DOHH2 (cell line): ENCODE measurements around the gene INTS15.

Source experiments
- H3F3A ChIP-seq: fragments of 200-600 bp; sonication (generic), shearing (Covaris generic); 2 replicates; pipeline ENCODE4 v1.6.0; 2016; ENCODE audit warnings: antibody characterized with exemption, mild to moderate bottlenecking; ENCODE audit not compliant: control insufficient read depth, insufficient read depth
- H3K27ac ChIP-seq: fragments of 200-600 bp; sonication (generic); 2 replicates; pipeline ENCODE4 v1.5.1; 2014; ENCODE audit warnings: low read depth, mild to moderate bottlenecking, low read length, moderate library complexity
- H3K27me3 ChIP-seq: fragments of 200-600 bp; sonication (generic); 2 replicates; pipeline ENCODE4 v1.6.1; 2014; ENCODE audit warnings: mild to moderate bottlenecking, low read length, mixed read lengths; ENCODE audit not compliant: control insufficient read depth
- H3K36me3 ChIP-seq: fragments of 200-600 bp; sonication (generic); 2 replicates; pipeline ENCODE4 v1.6.1; 2014; ENCODE audit warnings: mild to moderate bottlenecking, low read length, moderate library complexity, mixed read lengths; ENCODE audit not compliant: control insufficient read depth
- H3K4me1 ChIP-seq: fragments of 200-600 bp; sonication (generic); 2 replicates; pipeline ENCODE4 v1.6.1; 2014; ENCODE audit warnings: mild to moderate bottlenecking, low read length, mixed read lengths; ENCODE audit not compliant: control insufficient read depth
- H3K4me2 ChIP-seq: fragments of 200-600 bp; sonication (generic); 2 replicates; pipeline ENCODE4 v1.6.0; 2014; ENCODE audit warnings: mild to moderate bottlenecking, low read length, moderate library complexity
- H3K4me3 ChIP-seq: fragments of 200-600 bp; sonication (generic); 2 replicates; pipeline ENCODE4 v1.5.1; 2014; ENCODE audit warnings: mild to moderate bottlenecking, low read length, mixed read lengths
- H3K79me2 ChIP-seq: fragments of 200-600 bp; sonication (generic); 2 replicates; pipeline ENCODE4 v1.6.1; 2014; ENCODE audit warnings: mild to moderate bottlenecking, low read length, mixed read lengths; ENCODE audit not compliant: control insufficient read depth
- H3K9me2 ChIP-seq: fragments of 200-600 bp; sonication (generic); replicated peaks from 2 replicates; pipeline ENCODE4 v1.6.1; 2014; ENCODE audit warnings: mild to moderate bottlenecking, low read length, mixed read lengths; ENCODE audit not compliant: control insufficient read depth
- H3K9me3 ChIP-seq: fragments of 200-600 bp; sonication (generic); 2 replicates; pipeline ENCODE4 v1.6.1; 2014; ENCODE audit warnings: antibody characterized with exemption, low read length, mixed read lengths; ENCODE audit not compliant: control insufficient read depth, insufficient read depth
- H4K20me1 ChIP-seq: fragments of 200-600 bp; sonication (generic); 2 replicates; pipeline ENCODE4 v1.6.0; 2014; ENCODE audit warnings: low read depth, mild to moderate bottlenecking, antibody characterized with exemption, low read length, moderate library complexity; ENCODE audit not compliant: control insufficient read depth, insufficient read depth
- CTCF ChIP-seq: fragments of 200-600 bp; sonication (generic); IDR thresholded peaks from one replicate; pipeline ENCODE4 v1.5.1; 2014; ENCODE audit warnings: antibody characterized with exemption, mild to moderate bottlenecking, low read depth, low read length; ENCODE audit not compliant: poor library complexity, severe bottlenecking
- EZH2phosphoT487 ChIP-seq: fragments of 200-600 bp; sonication (generic); IDR thresholded peaks from 2 replicates; pipeline ENCODE4 v1.6.1; 2017; ENCODE audit warnings: borderline replicate concordance, mild to moderate bottlenecking, antibody characterized with exemption, low read length, moderate library complexity, mixed read lengths

The INTS15 gene

DNA sequence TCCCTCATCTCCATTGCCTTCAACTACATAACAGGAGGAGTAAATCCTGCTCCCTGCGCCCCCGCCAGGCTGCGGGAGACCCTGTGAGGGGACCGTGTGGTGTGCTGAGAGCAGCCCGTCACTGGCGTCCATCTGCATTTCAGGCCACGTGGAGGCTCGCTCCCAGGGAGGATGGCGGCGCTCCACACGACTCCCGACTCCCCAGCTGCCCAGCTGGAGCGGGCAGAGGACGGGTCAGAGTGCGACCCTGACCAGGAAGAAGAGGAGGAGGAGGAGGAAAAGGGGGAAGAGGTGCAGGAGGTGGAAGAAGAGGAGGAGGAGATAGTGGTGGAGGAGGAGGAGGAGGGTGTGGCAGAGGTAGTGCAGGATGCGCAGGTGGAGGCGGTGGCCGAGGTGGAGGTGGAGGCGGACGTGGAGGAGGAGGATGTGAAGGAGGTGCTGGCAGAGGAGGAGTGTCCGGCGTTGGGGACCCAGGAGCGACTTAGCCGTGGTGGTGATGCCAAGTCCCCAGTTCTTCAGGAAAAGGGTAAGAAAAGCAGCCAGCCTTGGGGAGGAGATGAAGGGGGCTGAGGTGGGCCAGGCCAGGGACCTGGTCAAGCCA is 52.5 kb downstream of the INTS15 start:
- H4K20me1 ChIP-seq, result peaks cover 4% of the 10 kb centered on the region; the same call in 1 of the 2 replicates
- H3K9me3 ChIP-seq, result no peaks in the 10 kb centered on the region
- H3K4me1 ChIP-seq, result peaks cover 15% of the 10 kb centered on the region
- H3K27me3 ChIP-seq, result no peaks in the 10 kb centered on the region
- no peak overlapping the region for H3K4me3 ChIP-seq
- H3K4me2 ChIP-seq, result no peak overlapping the region
- H3K36me3 ChIP-seq, result peaks cover 86% of the 10 kb centered on the region
- H3F3A ChIP-seq, result no peaks in the 10 kb centered on the region
- H3K27ac ChIP-seq, result no peak overlapping the region
- TF ChIP-seq EZH2phosphoT487 (no peak), CTCF (no peak)
- no peaks in the 10 kb centered on the region for H3K9me2 ChIP-seq
- H3K79me2 ChIP-seq, result peaks cover 55% of the 10 kb centered on the region

DNA sequence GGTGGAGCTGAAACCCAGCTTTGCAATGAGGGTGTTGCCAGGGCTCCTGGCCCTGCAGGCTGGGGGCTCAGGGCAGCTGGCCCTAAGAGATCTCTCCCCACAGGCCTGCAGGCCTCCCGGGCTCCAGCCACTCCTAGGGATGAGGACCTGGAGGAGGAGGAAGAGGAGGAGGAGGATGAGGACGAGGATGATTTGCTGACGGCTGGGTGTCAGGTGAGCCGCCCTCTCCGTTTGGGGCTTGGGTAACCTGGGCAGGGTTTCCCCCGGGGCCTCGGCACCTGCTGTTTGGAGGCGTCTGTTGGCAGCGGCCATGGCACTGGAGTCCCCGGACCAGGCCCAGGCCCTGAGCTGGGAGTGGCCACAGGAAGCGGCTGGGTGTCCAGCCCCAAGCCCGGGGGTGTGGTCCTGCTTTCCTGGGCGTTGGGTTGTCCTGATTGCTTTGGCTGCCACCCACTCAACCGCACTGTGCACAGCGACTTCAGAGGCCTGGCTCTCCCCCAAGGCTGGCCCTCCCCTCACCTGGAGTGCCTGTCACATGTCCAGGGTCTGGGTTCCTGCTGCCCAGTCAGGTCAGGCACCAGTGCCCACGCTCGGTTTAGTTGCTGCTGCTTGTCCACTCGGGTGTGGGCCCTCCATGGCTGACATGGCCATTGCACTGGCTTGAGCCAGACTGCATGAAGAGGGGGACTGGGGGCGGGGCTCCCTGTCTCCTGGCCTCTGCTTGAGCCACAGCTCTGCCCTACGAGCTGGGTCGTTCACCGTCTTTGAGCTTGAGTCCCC is 53.2 kb downstream of the INTS15 start:
- Histone ChIP-seq H4K20me1 (peaks cover 4% of the 10 kb centered on the region; the same call in 1 of the 2 replicates), H3K4me2 (no peak overlapping the region), H3F3A (no peaks in the 10 kb centered on the region), H3K9me3 (no peaks in the 10 kb centered on the region), H3K4me3 (no peak overlapping the region), H3K27me3 (no peaks in the 10 kb centered on the region), H3K36me3 (peaks cover 93% of the 10 kb centered on the region), H3K4me1 (peaks cover 12% of the 10 kb centered on the region), H3K9me2 (no peaks in the 10 kb centered on the region), H3K27ac (no peak overlapping the region), H3K79me2 (peaks cover 56% of the 10 kb centered on the region)
- TF ChIP-seq EZH2phosphoT487 (no peak), CTCF (no peak)

GRCh38 chr7:6643915-6644625 is 54.2 kb downstream of the INTS15 start:
- Histone ChIP-seq H3K9me3 (no peaks in the 10 kb centered on the region), H3K9me2 (no peaks in the 10 kb centered on the region), H3K4me2 (no peak overlapping the region), H3F3A (no peaks in the 10 kb centered on the region), H3K4me3 (no peak overlapping the region), H3K27ac (no peak overlapping the region), H4K20me1 (peaks cover 4% of the 10 kb centered on the region; the same call in 1 of the 2 replicates), H3K27me3 (no peaks in the 10 kb centered on the region), H3K79me2 (peaks cover 53% of the 10 kb centered on the region), H3K4me1 (peaks cover 2% of the 10 kb centered on the region; the same call in 1 of the 2 replicates), H3K36me3 (peaks cover 95% of the 10 kb centered on the region)
- TF ChIP-seq CTCF (no peak), EZH2phosphoT487 (no peak)
